Subcutaneous abdominal adipose tissue (tissue), 5 donors: ENCODE results near the gene TMEM9B.

Source experiments
- H3K27ac ChIP-seq: one replicate; pipeline ENCODE4 v1.7.0; 2013; ENCODE audit warnings: low read depth, mild to moderate bottlenecking, inconsistent platforms, low read length, moderate library complexity
- H3K27me3 ChIP-seq, 5 donors: one replicate each; pipeline ENCODE4 v1.7.0; 2013; ENCODE audit warnings: low read length in 5 of 5, inconsistent platforms in 1 of 5; ENCODE audit not compliant: control insufficient read depth in 5 of 5, insufficient read depth in 4 of 5
- H3K36me3 ChIP-seq, 5 donors: one replicate each; pipeline ENCODE4 v1.7.0; 2013; ENCODE audit warnings: low read length in 5 of 5; ENCODE audit not compliant: control insufficient read depth in 5 of 5, insufficient read depth in 5 of 5
- H3K4me1 ChIP-seq, 5 donors: one replicate each; pipeline ENCODE4 v1.7.0; 2013; ENCODE audit warnings: low read length in 5 of 5, mild to moderate bottlenecking in 3 of 5, moderate library complexity in 1 of 5; ENCODE audit not compliant: control insufficient read depth in 5 of 5, insufficient read depth in 5 of 5
- H3K4me3 ChIP-seq, 5 donors: one replicate each; pipeline ENCODE4 v1.7.0; 2013; ENCODE audit warnings: low read length in 5 of 5, low read depth in 1 of 5
- H3K9ac ChIP-seq, 5 donors: one replicate each; pipeline ENCODE4 v1.7.0; 2013; ENCODE audit warnings: low read length in 5 of 5, mild to moderate bottlenecking in 4 of 5, moderate library complexity in 3 of 5
- H3K9me3 ChIP-seq, 5 donors: one replicate each; pipeline ENCODE4 v1.7.0; 2013; ENCODE audit warnings: low read length in 5 of 5; ENCODE audit not compliant: control insufficient read depth in 5 of 5
- donor health status: healthy.
- donor health status: healthy.
- donor health status: healthy.
- donor health status: healthy.
- donor health status: healthy.

Gene TMEM9B

GRCh38 chr11:8933931-8934330 lies 30.3 kb downstream of the TMEM9B start:
- no peaks in the 10 kb centered on the region for H3K36me3 ChIP-seq
- H3K9ac ChIP-seq, result no peak overlapping the region
- no peaks in the 10 kb centered on the region for H3K27me3 ChIP-seq
- H3K4me1 ChIP-seq, result no peaks in the 10 kb centered on the region
- H3K27ac ChIP-seq, result no peak overlapping the region
- H3K4me3 ChIP-seq, result no peak overlapping the region
- no peaks in the 10 kb centered on the region for H3K9me3 ChIP-seq

- Histone ChIP-seq H3K36me3 (no peaks in the 10 kb centered on the region), H3K27me3 (no peaks in the 10 kb centered on the region), H3K9ac (no peak within 1 kb of the TSS), H3K9me3 (no peaks in the 10 kb centered on the region), H3K4me1 (no peaks in the 10 kb centered on the region), H3K27ac (no peak within 1 kb of the TSS), H3K4me3 (no peak within 1 kb of the TSS)
Measured at GRCh38 chr11:8932564-8933180, 31.6 kb downstream of the TMEM9B start, which contains the start of gene C11orf16. Gene C11orf16, minus strand, starts transcription at chr11:8932947. Its CDS starts 639 bp downstream, at chr11:8932308.

GRCh38 chr11:8930456-8931175 lies 33.6 kb downstream of the TMEM9B start:
- Histone ChIP-seq H3K9me3 (no peaks in the 10 kb centered on the region), H3K36me3 (peaks cover 0 to 2% (median 0%) of the 10 kb centered on the region in 5 donors), H3K27ac (no peak overlapping the region), H3K27me3 (no peaks in the 10 kb centered on the region), H3K4me3 (no peak overlapping the region), H3K9ac (no peak overlapping the region), H3K4me1 (no peaks in the 10 kb centered on the region)

- peaks cover 0 to 16% (median 0%) of the 10 kb centered on the region in 5 donors for H3K36me3 ChIP-seq
Measured at GRCh38 chr11:8928981-8929615, 35.1 kb downstream of the TMEM9B start.

GRCh38 chr11:8928205-8928604 lies 36.0 kb downstream of the TMEM9B start:
- Histone ChIP-seq H3K36me3 (peaks cover 0 to 16% (median under 1%) of the 10 kb centered on the region in 5 donors), H3K4me3 (no peak overlapping the region), H3K9ac (no peak overlapping the region), H3K27ac (no peak overlapping the region), H3K9me3 (no peaks in the 10 kb centered on the region), H3K4me1 (no peaks in the 10 kb centered on the region), H3K27me3 (no peaks in the 10 kb centered on the region)

More at GRCh38 chr11:8928981-8929615, 35.1 kb downstream of the TMEM9B start:
- no peaks in the 10 kb centered on the region for H3K27me3 ChIP-seq
- H3K9ac ChIP-seq, result no peak overlapping the region
- no peak overlapping the region for H3K27ac ChIP-seq
- no peak overlapping the region for H3K4me3 ChIP-seq
- no peaks in the 10 kb centered on the region for H3K9me3 ChIP-seq
- H3K4me1 ChIP-seq, result no peaks in the 10 kb centered on the region

- Histone ChIP-seq H3K9me3 (no peaks in the 10 kb centered on the region), H3K4me1 (no peaks in the 10 kb centered on the region), H3K27ac (no peak overlapping the region), H3K27me3 (no peaks in the 10 kb centered on the region), H3K36me3 (peaks cover 3 to 26% (median 9%) of the 10 kb centered on the region in 5 donors), H3K4me3 (no peak overlapping the region), H3K9ac (no peak overlapping the region)
Measured at GRCh38 chr11:8927233-8927632, 37.0 kb downstream of the TMEM9B start.

- no peak overlapping the region for H3K9ac ChIP-seq
- H3K27me3 ChIP-seq, result no peaks in the 10 kb centered on the region
- no peaks in the 10 kb centered on the region for H3K9me3 ChIP-seq
- H3K4me3 ChIP-seq, result no peak overlapping the region
- no peaks in the 10 kb centered on the region for H3K4me1 ChIP-seq
- no peak overlapping the region for H3K27ac ChIP-seq
- peaks cover 3 to 36% (median 18%) of the 10 kb centered on the region in 5 donors for H3K36me3 ChIP-seq
Measured at GRCh38 chr11:8926236-8926635, 38.0 kb downstream of the TMEM9B start.

GRCh38 chr11:8925711-8926110 lies 38.5 kb downstream of the TMEM9B start:
- no peak overlapping the region for H3K4me3 ChIP-seq

GRCh38 chr11:8922691-8923090 lies 41.6 kb downstream of the TMEM9B start:
- H3K27ac ChIP-seq, result no peak overlapping the region
- peaks cover 0 to 2% (median 0%) of the 10 kb centered on the region in 5 donors for H3K4me1 ChIP-seq
- no peak overlapping the region for H3K4me3 ChIP-seq
- no peak overlapping the region for H3K9ac ChIP-seq
- no peaks in the 10 kb centered on the region for H3K27me3 ChIP-seq
- no peaks in the 10 kb centered on the region for H3K9me3 ChIP-seq
- peaks cover 16 to 71% (median 51%) of the 10 kb centered on the region in 5 donors for H3K36me3 ChIP-seq

More at GRCh38 chr11:8925711-8926110, 38.5 kb downstream of the TMEM9B start:
- Histone ChIP-seq H3K9ac (no peak overlapping the region), H3K27ac (no peak overlapping the region), H3K9me3 (no peaks in the 10 kb centered on the region), H3K27me3 (no peaks in the 10 kb centered on the region), H3K4me1 (no peaks in the 10 kb centered on the region), H3K36me3 (peaks cover 3 to 41% (median 23%) of the 10 kb centered on the region in 5 donors)
